HepG2 (cell line): Measurements from ENCODE around the gene NALCN. TPM values are rescaled to one million over a fixed set of nuclear protein-coding genes. Genes with fewer than 3 reads are reported as not detected.

ENCODE experiments used
- ATAC-seq: fragments of 200-7000 bp; cut with Tn5 transposase; 3 replicates; pipeline ENCODE4 v1.9.1; 2020; ENCODE audit warnings: mild to moderate bottlenecking, moderate library complexity
- BruUV-seq: library from RNA; stranded (reverse); fragments of 400-500 nt; replicated peaks from 2 replicates; lab custom pipeline; 2021; lab: Mats Ljungman, UMichigan
- CTCF ChIA-PET: fragments of 300-600 bp; formaldehyde crosslinking; extraction: SDS; loops from one replicate; lab custom pipeline; 2021; ENCODE audit warnings: low total read pairs, inconsistent platforms, low intra/inter-chr PET ratio; lab: Yijun Ruan, JAX
- POLR2A ChIA-PET: fragments of 350-600 bp; sonication (Branson Sonifier 250); formaldehyde crosslinking; loops from one replicate; lab custom pipeline; 2020; ENCODE audit warnings: antibody characterized with exemption, inconsistent platforms; lab: Yijun Ruan, JAX
- DNase-seq: peaks from one replicate; pipeline ENCODE4 v3.0.0-alpha.2; 2015; ENCODE audit warnings: low spot score
- FAIRE-seq: peaks from 3 replicates; lab custom pipeline; 2011; peaks lifted over from hg19 to GRCh38; lab: Jason Lieb, UNC
- H2AFZ ChIP-seq: one replicate; pipeline ENCODE4 v1.6.1; 2011; ENCODE audit warnings: low read length, inconsistent platforms
- H3K27ac ChIP-seq: fragments of 300-600 bp; 3 replicates; pipeline ENCODE4 v1.8.0; 2011; ENCODE audit warnings: mixed run types, mild to moderate bottlenecking, mixed read lengths, low read length, inconsistent platforms; ENCODE audit not compliant: insufficient read depth; ENCODE audit errors: extremely low read length
- H3K27me3 ChIP-seq, 2 experiments: fragments of 200-600 bp in 1 of 2; 2 replicates in 1 of 2; 3 replicates in 1 of 2; pipeline versions ENCODE4 v1.6.0 to v1.8.0; 2011; ENCODE audit warnings: low read length in 2 of 2, mild to moderate bottlenecking in 2 of 2, moderate library complexity in 2 of 2, inconsistent platforms in 1 of 2; ENCODE audit not compliant: insufficient read depth in 2 of 2, control insufficient read depth in 1 of 2
- H3K36me3 ChIP-seq, 2 experiments: fragments of 200-600 bp in 1 of 2; replicated peaks in 1 of 2; 2 replicates in 1 of 2; 3 replicates in 1 of 2; pipeline versions ENCODE4 v1.5.1 to v1.8.0; 2011; ENCODE audit warnings: low read length in 2 of 2, inconsistent platforms in 1 of 2; ENCODE audit not compliant: insufficient read depth in 2 of 2, control insufficient read depth in 1 of 2
- H3K4me1 ChIP-seq: 2 replicates; pipeline ENCODE4 v1.5.1; 2012; ENCODE audit warnings: low read length, inconsistent platforms; ENCODE audit not compliant: insufficient read depth
- H3K4me2 ChIP-seq: 2 replicates; pipeline ENCODE4 v1.6.0; 2011; ENCODE audit warnings: low read depth, low read length, inconsistent platforms
- H3K4me3 ChIP-seq, 3 experiments: fragments of 200-600 bp in 1 of 3; sonication (generic), shearing (Covaris generic) in 1 of 3; replicated peaks in 1 of 3; 2 replicates each; pipeline ENCODE4 v1.5.1; 2011 to 2016; ENCODE audit warnings: low read length in 3 of 3, inconsistent platforms in 2 of 3, low read depth in 2 of 3, mild to moderate bottlenecking in 2 of 3, control low read depth in 1 of 3, mixed read lengths in 1 of 3; ENCODE audit not compliant: insufficient read depth in 1 of 3
- H3K79me2 ChIP-seq: one replicate; pipeline ENCODE4 v1.6.1; 2011; ENCODE audit warnings: low read length, inconsistent platforms; ENCODE audit not compliant: insufficient read depth
- H3K9ac ChIP-seq: 2 replicates; pipeline ENCODE4 v1.6.0; 2011; ENCODE audit warnings: mild to moderate bottlenecking, low read depth, low read length, inconsistent platforms; ENCODE audit not compliant: insufficient read depth
- H3K9me3 ChIP-seq: 2 replicates; pipeline ENCODE4 v1.5.1; 2012; ENCODE audit warnings: mild to moderate bottlenecking, low read length
- H4K20me1 ChIP-seq: 2 replicates; pipeline ENCODE4 v1.6.0; 2011; ENCODE audit warnings: inconsistent platforms, mild to moderate bottlenecking, low read length, moderate library complexity; ENCODE audit not compliant: insufficient read depth
- AKAP8 ChIP-seq: sonication (generic); formaldehyde crosslinking; IDR thresholded peaks from 2 replicates; pipeline ENCODE4 v1.5.1; 2020; ENCODE audit warnings: mild to moderate bottlenecking, missing genetic modification reagents
- ATF1 ChIP-seq: IDR thresholded peaks from 2 replicates; pipeline ENCODE4 v1.6.1; 2016; ENCODE audit warnings: mild to moderate bottlenecking, control low read depth
- ETV5 ChIP-seq: IDR thresholded peaks from 2 replicates; pipeline ENCODE4 v1.6.1; 2018; ENCODE audit warnings: missing biosample characterization, missing genetic modification reagents, inconsistent platforms, borderline replicate concordance
- FOXK2 ChIP-seq: fragments of 450-650 bp; IDR thresholded peaks from 2 replicates; pipeline ENCODE4 v1.6.1; 2016
- HNF4A ChIP-seq: sonication (generic); formaldehyde crosslinking; IDR thresholded peaks from 2 replicates; pipeline ENCODE4 v1.4.0; 2020; ENCODE audit warnings: missing genetic modification reagents
- NCOA5 ChIP-seq: sonication (generic); formaldehyde crosslinking; IDR thresholded peaks from 2 replicates; pipeline ENCODE4 v1.4.0; 2020; ENCODE audit warnings: missing genetic modification reagents
- POLR2A ChIP-seq, 2 experiments: IDR thresholded peaks; 2 replicates each; pipeline ENCODE4 v1.6.1; 2011; ENCODE audit warnings: low read depth in 2 of 2, low read length in 2 of 2, mild to moderate bottlenecking in 1 of 2, moderate library complexity in 1 of 2; ENCODE audit not compliant: insufficient read depth in 1 of 2
- RXRA ChIP-seq: sonication (generic); formaldehyde crosslinking; IDR thresholded peaks from 2 replicates; pipeline ENCODE4 v1.5.1; 2020; ENCODE audit warnings: missing genetic modification reagents
- TSC22D2 ChIP-seq: sonication (generic); formaldehyde crosslinking; IDR thresholded peaks from 2 replicates; pipeline ENCODE4 v1.5.1; 2020; ENCODE audit warnings: missing genetic modification reagents, mild to moderate bottlenecking, borderline replicate concordance
- ZNF543 ChIP-seq: sonication (generic); formaldehyde crosslinking; IDR thresholded peaks from 2 replicates; pipeline ENCODE4 v1.4.0; 2020; ENCODE audit warnings: mild to moderate bottlenecking, missing genetic modification reagents
- ZNF75D ChIP-seq: sonication (generic); formaldehyde crosslinking; IDR thresholded peaks from 2 replicates; pipeline ENCODE4 v1.8.1; 2023; ENCODE audit warnings: missing genetic modification reagents, mild to moderate bottlenecking, borderline replicate concordance
- ZNF773 ChIP-seq: sonication (generic); formaldehyde crosslinking; IDR thresholded peaks from 2 replicates; pipeline ENCODE4 v1.4.0; 2020; ENCODE audit warnings: missing genetic modification reagents, borderline replicate concordance
- WGBS: methylation state at CpG from one replicate; pipeline ENCODE4 v1.1.6; 2017; ENCODE audit warnings: low lambda C conversion rate; 5-methylcytosine and 5-hydroxymethylcytosine counted together
- in situ Hi-C: cut with HindIII; loops from 2 replicates; pipeline ENCODE4 v1.10.0; 2017; ENCODE audit warnings: low pct_unique_long_range_greater_than_20kb; ENCODE audit not compliant: extremely low pct_ligation_motif_present
- intact Hi-C: fragments of 100-400 bp; cut with micrococcal nuclease; formaldehyde crosslinking; loops from one replicate; pipeline ENCODE4 v1.10.0; 2022; ENCODE audit not compliant: unreplicated experiment
- polyA plus RNA-seq, 8 experiments: library from polyadenylated mRNA; depleted of rRNA in 3 of 8; stranded (reverse) in 7 of 8; unstranded in 1 of 8; fragments of >200 nt; fragmentation: Illumina TruSeq in 4 of 8; extraction: Trizol in 4 of 8; gene quantifications; 2 replicates each; pipeline versions ENCODE4 v1.2.1 to v1.2.3, GENCODE V29; 2011 to 2016; ENCODE audit warnings: low read depth in 4 of 8, missing spikeins in 1 of 8, mixed read lengths in 1 of 8; ENCODE audit not compliant: insufficient read depth in 1 of 8
- total RNA-seq, 5 experiments: library from RNA; depleted of rRNA; stranded (reverse); fragments of >200 nt; fragmentation: Illumina TruSeq; extraction: Trizol; gene quantifications; 2 replicates each; pipeline ENCODE4 v1.2.3, GENCODE V29; 2016; ENCODE audit warnings: low read depth in 1 of 5
- TF ChIP-seq, protein P1 (sequence below): sonication (generic); formaldehyde crosslinking; IDR thresholded peaks from 2 replicates; pipeline ENCODE4 v1.4.0; 2020; ENCODE audit warnings: mild to moderate bottlenecking, missing genetic modification reagents
- TF ChIP-seq, protein P2 (sequence below): sonication (generic); formaldehyde crosslinking; IDR thresholded peaks from 2 replicates; pipeline ENCODE4 v1.8.0; 2022; ENCODE audit warnings: missing genetic modification reagents, mild to moderate bottlenecking, borderline replicate concordance
- TF ChIP-seq, protein P3 (sequence below): sonication (generic); formaldehyde crosslinking; IDR thresholded peaks from 2 replicates; pipeline ENCODE4 v1.5.0; 2020; ENCODE audit warnings: missing genetic modification reagents
- TF ChIP-seq, protein P4 (sequence below): sonication (generic); formaldehyde crosslinking; IDR thresholded peaks from 2 replicates; pipeline ENCODE4 v1.5.0; 2020; ENCODE audit warnings: missing genetic modification reagents
- TF ChIP-seq, protein P5 (sequence below): sonication (generic); formaldehyde crosslinking; IDR thresholded peaks from 2 replicates; pipeline ENCODE4 v1.4.0; 2020; ENCODE audit warnings: low read depth, missing genetic modification reagents
- TF ChIP-seq, protein P6 (sequence below): sonication (generic); formaldehyde crosslinking; IDR thresholded peaks from 2 replicates; pipeline ENCODE4 v1.5.0; 2020; ENCODE audit warnings: mild to moderate bottlenecking, missing genetic modification reagents

The NALCN gene
- total and polyA plus RNA-seq, 2 of the 13 experiments (the other 11 are each of a cell fraction or from before 2014, with no cell fraction given): not detected

DNA sequence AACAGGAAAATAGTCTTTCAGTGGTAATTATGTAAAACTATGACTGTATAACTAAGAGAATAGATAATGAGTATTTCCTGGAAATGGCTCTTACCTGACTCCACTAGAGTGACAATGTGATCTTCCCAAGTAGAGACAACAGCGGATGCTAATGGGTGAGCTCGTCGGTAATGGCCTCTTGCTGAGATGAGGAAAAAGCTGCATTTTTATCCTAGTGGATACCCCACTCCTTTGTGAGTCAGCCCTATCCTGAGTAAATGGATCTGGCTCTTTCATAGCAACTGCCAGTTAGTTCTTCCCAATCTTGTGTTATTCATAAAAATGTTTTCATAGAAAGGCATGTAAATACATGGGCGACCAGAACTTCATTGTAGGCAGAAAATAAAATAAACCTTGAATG, 299.5 kb downstream of the NALCN start:
- CTCF ChIA-PET: no interaction called here
- ATAC-seq (no peak), FAIRE-seq (no peak), DNase-seq (no peak)
- Histone ChIP-seq H3K9ac (no peak overlapping the region), H3K27me3 (peaks cover 0 to 3% of the 10 kb centered on the region in 2 experiments; a peak in 2 of 5 replicates), H3K4me2 (no peak overlapping the region), H3K4me3 (no peak overlapping the region), H3K79me2 (no peaks in the 10 kb centered on the region), H3K27ac (no peak overlapping the region), H3K36me3 (no peaks in the 10 kb centered on the region), H3K9me3 (no peaks in the 10 kb centered on the region), H4K20me1 (no peaks in the 10 kb centered on the region), H2AFZ (no peak overlapping the region), H3K4me1 (no peaks in the 10 kb centered on the region)
- intact Hi-C loops: no loop called here
- POLR2A ChIA-PET: no interaction called here
- in situ Hi-C loops: loop anchor here (25.0 kb wide), 3 partner anchors 430 to 1455 kb away; partner anchors contain the start of gene GGACT
- BruUV-seq: no TSS peak
- 15% methylated on average over 4 of the region's 4 CpGs for WGBS
- no peak for TF ChIP-seq ZNF543 (CRISPR knock-in tag)
- TF ChIP-seq, protein P1, sequence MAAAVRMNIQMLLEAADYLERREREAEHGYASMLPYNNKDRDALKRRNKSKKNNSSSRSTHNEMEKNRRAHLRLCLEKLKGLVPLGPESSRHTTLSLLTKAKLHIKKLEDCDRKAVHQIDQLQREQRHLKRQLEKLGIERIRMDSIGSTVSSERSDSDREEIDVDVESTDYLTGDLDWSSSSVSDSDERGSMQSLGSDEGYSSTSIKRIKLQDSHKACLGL (CRISPR knock-in tag): no peak
- TF ChIP-seq, protein P2, sequence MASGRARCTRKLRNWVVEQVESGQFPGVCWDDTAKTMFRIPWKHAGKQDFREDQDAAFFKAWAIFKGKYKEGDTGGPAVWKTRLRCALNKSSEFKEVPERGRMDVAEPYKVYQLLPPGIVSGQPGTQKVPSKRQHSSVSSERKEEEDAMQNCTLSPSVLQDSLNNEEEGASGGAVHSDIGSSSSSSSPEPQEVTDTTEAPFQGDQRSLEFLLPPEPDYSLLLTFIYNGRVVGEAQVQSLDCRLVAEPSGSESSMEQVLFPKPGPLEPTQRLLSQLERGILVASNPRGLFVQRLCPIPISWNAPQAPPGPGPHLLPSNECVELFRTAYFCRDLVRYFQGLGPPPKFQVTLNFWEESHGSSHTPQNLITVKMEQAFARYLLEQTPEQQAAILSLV: no peak
- TF ChIP-seq, protein P3, sequence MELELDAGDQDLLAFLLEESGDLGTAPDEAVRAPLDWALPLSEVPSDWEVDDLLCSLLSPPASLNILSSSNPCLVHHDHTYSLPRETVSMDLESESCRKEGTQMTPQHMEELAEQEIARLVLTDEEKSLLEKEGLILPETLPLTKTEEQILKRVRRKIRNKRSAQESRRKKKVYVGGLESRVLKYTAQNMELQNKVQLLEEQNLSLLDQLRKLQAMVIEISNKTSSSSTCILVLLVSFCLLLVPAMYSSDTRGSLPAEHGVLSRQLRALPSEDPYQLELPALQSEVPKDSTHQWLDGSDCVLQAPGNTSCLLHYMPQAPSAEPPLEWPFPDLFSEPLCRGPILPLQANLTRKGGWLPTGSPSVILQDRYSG (CRISPR knock-in tag): no peak
- no peak for TF ChIP-seq ETV5 (CRISPR knock-in tag)
- no peak for TF ChIP-seq TSC22D2
- TF ChIP-seq AKAP8 (CRISPR knock-in tag): no peak
- TF ChIP-seq POLR2A (IDR thresholded peaks at IDR 0.05; ENCODE audit: insufficient read depth in 1 of 2, low read depth in 2 of 2, low read length in 2 of 2): no peak
- no peak for TF ChIP-seq NCOA5
- TF ChIP-seq RXRA: no peak
- TF ChIP-seq ATF1 (CRISPR knock-in tag): no peak
- TF ChIP-seq ZNF75D: no peak
- TF ChIP-seq ZNF773 (CRISPR knock-in tag): no peak
- TF ChIP-seq, protein P4, sequence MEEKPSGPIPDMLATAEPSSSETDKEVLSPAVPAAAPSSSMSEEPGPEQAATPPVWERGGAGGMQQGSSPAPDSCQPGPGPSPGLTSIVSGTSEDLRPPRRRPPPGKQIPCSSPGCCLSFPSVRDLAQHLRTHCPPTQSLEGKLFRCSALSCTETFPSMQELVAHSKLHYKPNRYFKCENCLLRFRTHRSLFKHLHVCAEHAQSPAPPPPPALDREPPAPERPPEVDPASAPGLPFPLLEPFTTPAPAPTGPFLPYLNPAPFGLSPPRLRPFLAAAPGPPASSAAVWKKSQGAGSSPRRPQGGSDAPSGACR: no peak
- no peak for TF ChIP-seq HNF4A (CRISPR knock-in tag)
- TF ChIP-seq FOXK2: no peak
- TF ChIP-seq, protein P5, sequence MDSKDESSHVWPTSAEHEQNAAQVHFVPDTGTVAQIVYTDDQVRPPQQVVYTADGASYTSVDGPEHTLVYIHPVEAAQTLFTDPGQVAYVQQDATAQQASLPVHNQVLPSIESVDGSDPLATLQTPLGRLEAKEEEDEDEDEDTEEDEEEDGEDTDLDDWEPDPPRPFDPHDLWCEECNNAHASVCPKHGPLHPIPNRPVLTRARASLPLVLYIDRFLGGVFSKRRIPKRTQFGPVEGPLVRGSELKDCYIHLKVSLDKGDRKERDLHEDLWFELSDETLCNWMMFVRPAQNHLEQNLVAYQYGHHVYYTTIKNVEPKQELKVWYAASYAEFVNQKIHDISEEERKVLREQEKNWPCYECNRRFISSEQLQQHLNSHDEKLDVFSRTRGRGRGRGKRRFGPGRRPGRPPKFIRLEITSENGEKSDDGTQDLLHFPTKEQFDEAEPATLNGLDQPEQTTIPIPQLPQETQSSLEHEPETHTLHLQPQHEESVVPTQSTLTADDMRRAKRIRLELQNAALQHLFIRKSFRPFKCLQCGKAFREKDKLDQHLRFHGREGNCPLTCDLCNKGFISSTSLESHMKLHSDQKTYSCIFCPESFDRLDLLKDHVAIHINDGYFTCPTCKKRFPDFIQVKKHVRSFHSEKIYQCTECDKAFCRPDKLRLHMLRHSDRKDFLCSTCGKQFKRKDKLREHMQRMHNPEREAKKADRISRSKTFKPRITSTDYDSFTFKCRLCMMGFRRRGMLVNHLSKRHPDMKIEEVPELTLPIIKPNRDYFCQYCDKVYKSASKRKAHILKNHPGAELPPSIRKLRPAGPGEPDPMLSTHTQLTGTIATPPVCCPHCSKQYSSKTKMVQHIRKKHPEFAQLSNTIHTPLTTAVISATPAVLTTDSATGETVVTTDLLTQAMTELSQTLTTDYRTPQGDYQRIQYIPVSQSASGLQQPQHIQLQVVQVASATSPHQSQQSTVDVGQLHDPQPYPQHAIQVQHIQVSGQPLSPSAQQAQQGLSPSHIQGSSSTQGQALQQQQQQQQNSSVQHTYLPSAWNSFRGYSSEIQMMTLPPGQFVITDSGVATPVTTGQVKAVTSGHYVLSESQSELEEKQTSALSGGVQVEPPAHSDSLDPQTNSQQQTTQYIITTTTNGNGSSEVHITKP (CRISPR knock-in tag): no peak
- TF ChIP-seq, protein P6, sequence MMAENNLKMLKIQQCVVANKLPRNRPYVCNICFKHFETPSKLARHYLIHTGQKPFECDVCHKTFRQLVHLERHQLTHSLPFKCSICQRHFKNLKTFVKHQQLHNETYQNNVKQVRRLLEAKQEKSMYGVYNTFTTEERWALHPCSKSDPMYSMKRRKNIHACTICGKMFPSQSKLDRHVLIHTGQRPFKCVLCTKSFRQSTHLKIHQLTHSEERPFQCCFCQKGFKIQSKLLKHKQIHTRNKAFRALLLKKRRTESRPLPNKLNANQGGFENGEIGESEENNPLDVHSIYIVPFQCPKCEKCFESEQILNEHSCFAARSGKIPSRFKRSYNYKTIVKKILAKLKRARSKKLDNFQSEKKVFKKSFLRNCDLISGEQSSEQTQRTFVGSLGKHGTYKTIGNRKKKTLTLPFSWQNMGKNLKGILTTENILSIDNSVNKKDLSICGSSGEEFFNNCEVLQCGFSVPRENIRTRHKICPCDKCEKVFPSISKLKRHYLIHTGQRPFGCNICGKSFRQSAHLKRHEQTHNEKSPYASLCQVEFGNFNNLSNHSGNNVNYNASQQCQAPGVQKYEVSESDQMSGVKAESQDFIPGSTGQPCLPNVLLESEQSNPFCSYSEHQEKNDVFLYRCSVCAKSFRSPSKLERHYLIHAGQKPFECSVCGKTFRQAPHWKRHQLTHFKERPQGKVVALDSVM: no peak
